Esophagus squamous epithelium (tissue), 4 donors: ENCODE measurements around the gene PDSS2.

Source experiments
- CTCF ChIP-seq, 6 experiments: fragments of 450-650 bp in 4 of 6; fragments of 200-600 bp in 2 of 6; sonication (generic) in 2 of 6; IDR thresholded peaks; one replicate each; pipeline ENCODE4 v1.5.1; 2016 to 2019; ENCODE audit warnings: antibody characterized with exemption in 6 of 6, mild to moderate bottlenecking in 4 of 6, moderate library complexity in 4 of 6
- POLR2A ChIP-seq, 4 donors: fragments of 450-650 bp; IDR thresholded peaks; one replicate each; pipeline ENCODE4 v1.6.1; 2017; ENCODE audit warnings: antibody characterized with exemption in 4 of 4, mild to moderate bottlenecking in 4 of 4, moderate library complexity in 3 of 4

DNA sequence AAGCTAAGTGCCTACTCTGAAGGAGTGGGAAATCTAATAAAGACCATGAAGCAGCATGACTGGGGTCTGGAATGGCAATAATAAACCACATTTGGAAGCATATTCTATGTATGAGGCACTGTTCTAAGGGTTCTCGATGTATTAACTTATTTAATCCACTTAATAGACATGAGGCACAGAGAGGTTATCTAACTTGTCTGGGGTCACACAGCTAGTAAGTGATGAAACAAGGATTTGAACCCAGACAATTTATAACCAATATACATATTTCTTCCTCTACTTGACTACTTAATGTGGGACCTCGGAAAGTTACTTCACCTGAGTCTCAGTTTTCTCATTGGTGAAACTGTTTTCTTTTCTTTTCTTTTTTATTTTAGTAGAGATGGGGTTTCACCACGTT, 131.3 kb downstream of the PDSS2 start:
- TF ChIP-seq CTCF (IDR thresholded peaks at IDR 0.05) (no peak), POLR2A (IDR thresholded peaks at IDR 0.05) (no peak)
